OCI-LY3 (cell line): ENCODE data around the gene CDON.

ENCODE experiments used
- H2AFZ ChIP-seq: fragments of 200-600, 300-600 bp; shearing (Covaris generic); 2 replicates; pipeline ENCODE4 v1.6.0; 2014; ENCODE audit warnings: antibody characterized with exemption, low read depth, low read length
- H3K27ac ChIP-seq: fragments of 200-600, 300-600 bp; sonication (generic); 2 replicates; pipeline ENCODE4 v1.5.1; 2014; ENCODE audit warnings: mild to moderate bottlenecking, low read length, moderate library complexity, mixed read lengths
- H3K27me3 ChIP-seq: fragments of 200-600, 300-600 bp; sonication (generic); 2 replicates; pipeline ENCODE4 v1.6.1; 2014; ENCODE audit warnings: low read depth, low read length, mixed read lengths
- H3K36me3 ChIP-seq: fragments of 200-600, 300-600 bp; sonication (generic); replicated peaks from 2 replicates; pipeline ENCODE3; 2014; ENCODE audit warnings: low read depth, low read length, mixed read lengths
- H3K4me1 ChIP-seq: fragments of 300-600, 200-600 bp; sonication (generic); 2 replicates; pipeline ENCODE4 v1.6.1; 2014; ENCODE audit warnings: low read length, mixed read lengths
- H3K4me2 ChIP-seq: fragments of 200-600, 300-600 bp; sonication (generic); 2 replicates; pipeline ENCODE4 v1.6.1; 2014; ENCODE audit warnings: low read length, mixed read lengths
- H3K4me3 ChIP-seq: fragments of 300-600, 200-600 bp; sonication (generic); 2 replicates; pipeline ENCODE4 v1.5.1; 2014; ENCODE audit warnings: antibody characterized with exemption, mild to moderate bottlenecking, low read length, moderate library complexity
- H3K79me2 ChIP-seq: fragments of 300-600, 200-600 bp; shearing (Covaris generic); 2 replicates; pipeline ENCODE4 v1.6.1; 2014; ENCODE audit warnings: mild to moderate bottlenecking, low read length, mixed read lengths
- H3K9ac ChIP-seq: fragments of 300-600, 200-600 bp; shearing (Covaris generic); 2 replicates; pipeline ENCODE4 v1.6.0; 2014; ENCODE audit warnings: mild to moderate bottlenecking, low read length, moderate library complexity
- H3K9me3 ChIP-seq: fragments of 200-600, 300-600 bp; shearing (Covaris generic); 2 replicates; pipeline ENCODE4 v1.6.1; 2014; ENCODE audit warnings: low read length, mixed read lengths; ENCODE audit not compliant: insufficient read depth
- H4K20me1 ChIP-seq: fragments of 200-600, 300-600 bp; sonication (generic); 2 replicates; pipeline ENCODE4 v1.6.1; 2016; ENCODE audit warnings: low read length, mixed read lengths; ENCODE audit not compliant: insufficient read depth
- EZH2phosphoT487 ChIP-seq: fragments of 200-600 bp; shearing (Covaris generic); IDR thresholded peaks from 2 replicates; pipeline ENCODE4 v1.6.1; 2018; ENCODE audit warnings: antibody characterized with exemption, mixed run types, low read depth
- TF ChIP-seq, protein P1 (sequence below): fragments of 200-600, 300-600 bp; sonication (generic); IDR thresholded peaks from 2 replicates; pipeline ENCODE4 v1.5.1; 2014; ENCODE audit warnings: antibody characterized with exemption, low read length, low read depth

CDON gene

DNA sequence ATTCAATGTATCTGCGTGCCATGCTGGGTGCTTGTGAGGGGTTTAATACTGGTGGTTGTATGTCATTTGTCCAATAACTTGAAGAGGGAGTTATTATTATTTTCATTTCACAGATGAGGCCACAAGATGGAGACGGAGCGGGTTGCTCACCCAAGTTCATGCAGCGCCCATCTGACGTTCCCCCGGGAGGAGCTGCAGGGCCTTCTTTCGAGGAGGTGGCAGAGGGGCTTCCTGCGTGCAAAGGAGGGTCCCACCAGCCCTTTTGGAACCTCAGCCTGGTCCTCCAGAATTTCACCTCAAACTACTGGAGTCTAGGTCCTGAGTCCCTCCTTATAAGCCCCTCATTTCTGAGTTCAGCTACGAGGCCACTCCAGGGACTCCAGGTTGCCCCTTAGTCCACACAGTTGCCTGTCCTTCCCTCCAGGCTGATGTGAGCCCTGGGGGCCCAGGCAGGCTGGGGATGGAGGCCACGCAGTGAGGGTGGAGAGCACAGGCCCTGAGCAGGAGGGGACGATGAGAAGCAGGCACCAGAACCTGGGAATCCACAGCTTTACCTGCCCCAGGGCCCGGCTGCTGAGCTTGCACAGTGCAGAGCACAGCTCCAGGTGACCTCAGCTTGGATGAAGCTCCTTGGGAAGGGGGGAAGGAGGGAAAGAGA is 119.8 kb downstream of the CDON start:
- no peak overlapping the region for H3K27ac ChIP-seq
- H2AFZ ChIP-seq: no peak overlapping the region
- no peak overlapping the region for H3K9ac ChIP-seq
- H3K4me2 ChIP-seq: no peak overlapping the region; the same call in 1 of the 2 replicates
- no peaks in the 10 kb centered on the region for H3K4me1 ChIP-seq
- no peaks in the 10 kb centered on the region for H4K20me1 ChIP-seq
- H3K36me3 ChIP-seq: no peaks in the 10 kb centered on the region
- no peak overlapping the region for H3K4me3 ChIP-seq
- H3K9me3 ChIP-seq: no peaks in the 10 kb centered on the region
- no peaks in the 10 kb centered on the region for H3K79me2 ChIP-seq
- no peaks in the 10 kb centered on the region for H3K27me3 ChIP-seq
- TF ChIP-seq EZH2phosphoT487: no peak
- TF ChIP-seq, protein P1, sequence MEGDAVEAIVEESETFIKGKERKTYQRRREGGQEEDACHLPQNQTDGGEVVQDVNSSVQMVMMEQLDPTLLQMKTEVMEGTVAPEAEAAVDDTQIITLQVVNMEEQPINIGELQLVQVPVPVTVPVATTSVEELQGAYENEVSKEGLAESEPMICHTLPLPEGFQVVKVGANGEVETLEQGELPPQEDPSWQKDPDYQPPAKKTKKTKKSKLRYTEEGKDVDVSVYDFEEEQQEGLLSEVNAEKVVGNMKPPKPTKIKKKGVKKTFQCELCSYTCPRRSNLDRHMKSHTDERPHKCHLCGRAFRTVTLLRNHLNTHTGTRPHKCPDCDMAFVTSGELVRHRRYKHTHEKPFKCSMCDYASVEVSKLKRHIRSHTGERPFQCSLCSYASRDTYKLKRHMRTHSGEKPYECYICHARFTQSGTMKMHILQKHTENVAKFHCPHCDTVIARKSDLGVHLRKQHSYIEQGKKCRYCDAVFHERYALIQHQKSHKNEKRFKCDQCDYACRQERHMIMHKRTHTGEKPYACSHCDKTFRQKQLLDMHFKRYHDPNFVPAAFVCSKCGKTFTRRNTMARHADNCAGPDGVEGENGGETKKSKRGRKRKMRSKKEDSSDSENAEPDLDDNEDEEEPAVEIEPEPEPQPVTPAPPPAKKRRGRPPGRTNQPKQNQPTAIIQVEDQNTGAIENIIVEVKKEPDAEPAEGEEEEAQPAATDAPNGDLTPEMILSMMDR: no peak

- Histone ChIP-seq H3K4me1 (no peaks in the 10 kb centered on the region), H3K4me2 (peak overlapping the region; percentile 44), H3K4me3 (peak overlapping the region; percentile 22), H3K9me3 (no peaks in the 10 kb centered on the region), H3K27me3 (no peaks in the 10 kb centered on the region), H3K9ac (no peak overlapping the region), H2AFZ (peak overlapping the region; percentile 39; the same call in 1 of the 2 replicates), H3K27ac (no peak overlapping the region), H3K36me3 (no peaks in the 10 kb centered on the region), H4K20me1 (no peaks in the 10 kb centered on the region), H3K79me2 (no peaks in the 10 kb centered on the region)
- TF ChIP-seq EZH2phosphoT487: no peak
- TF ChIP-seq, protein P1: peak; percentile 80
These were observed 120.8 kb downstream of the CDON start for GRCh38 chr11:125941619-125942611.

DNA sequence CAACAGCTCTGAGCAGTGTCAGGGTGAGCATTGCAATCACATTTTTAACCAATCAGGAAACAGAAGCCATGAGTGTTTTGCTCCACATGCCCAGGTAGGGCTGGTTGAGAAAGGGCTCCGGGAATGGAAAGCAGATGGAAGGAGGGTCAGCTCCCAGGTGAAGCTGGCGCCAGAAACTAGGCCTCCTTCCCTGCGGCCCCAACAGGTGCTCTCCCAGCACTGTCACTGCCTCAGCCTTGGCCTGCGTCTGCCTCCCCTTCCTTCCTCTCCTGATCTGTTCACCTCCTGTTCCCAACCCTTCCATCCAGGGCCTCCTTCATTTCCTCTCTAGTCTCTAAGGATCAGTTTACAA is 121.4 kb downstream of the CDON start:
- Histone ChIP-seq H4K20me1 (no peaks in the 10 kb centered on the region), H3K9ac (no peak overlapping the region), H3K27me3 (no peaks in the 10 kb centered on the region), H3K79me2 (no peaks in the 10 kb centered on the region), H3K4me2 (no peak overlapping the region), H3K36me3 (no peaks in the 10 kb centered on the region), H3K9me3 (no peaks in the 10 kb centered on the region), H2AFZ (0 out of 2 replicates have a peak overlapping the region, but pooled peaks have one; percentile 39), H3K4me1 (no peaks in the 10 kb centered on the region), H3K4me3 (no peak overlapping the region), H3K27ac (no peak overlapping the region)
- TF ChIP-seq, protein P1: no peak
- TF ChIP-seq EZH2phosphoT487: no peak

DNA sequence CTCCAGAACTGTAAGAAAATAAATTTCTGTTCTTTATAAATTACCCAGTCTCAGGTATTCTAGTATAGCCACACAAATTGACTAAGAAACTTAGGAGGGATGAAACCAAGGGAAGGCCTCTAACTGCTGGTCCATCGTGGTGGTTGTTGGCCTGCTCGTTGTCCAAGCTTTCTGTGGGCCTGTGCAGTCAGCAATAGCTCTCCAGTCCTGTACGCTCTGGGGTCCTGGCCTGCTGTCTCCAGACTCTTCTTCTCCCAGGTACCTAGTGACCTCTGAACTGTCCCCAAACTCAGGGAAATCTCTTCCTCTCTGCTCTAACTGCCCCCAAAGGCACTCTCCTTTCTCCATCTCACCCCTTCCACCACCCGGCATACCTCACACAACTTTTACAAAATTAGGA is 122.5 kb downstream of the CDON start:
- no peaks in the 10 kb centered on the region for H3K79me2 ChIP-seq
- TF ChIP-seq, protein P1: no peak
- TF ChIP-seq EZH2phosphoT487: no peak
- H3K27me3 ChIP-seq: no peaks in the 10 kb centered on the region
- no peak overlapping the region for H2AFZ ChIP-seq
- H3K27ac ChIP-seq: no peak overlapping the region
- no peak overlapping the region for H3K4me2 ChIP-seq
- H3K4me3 ChIP-seq: no peak overlapping the region
- H3K4me1 ChIP-seq: no peaks in the 10 kb centered on the region
- H3K36me3 ChIP-seq: no peaks in the 10 kb centered on the region
- no peaks in the 10 kb centered on the region for H3K9me3 ChIP-seq
- no peak overlapping the region for H3K9ac ChIP-seq
- no peaks in the 10 kb centered on the region for H4K20me1 ChIP-seq
